ENCODE data around the gene ERG.

GRCh38 chr21:38544661-38545060 lies 46.4 kb upstream of the ERG start:
- TF ChIP-seq CTCF (IDR thresholded peaks at IDR 0.05) (no peak), POLR2A (IDR thresholded peaks at IDR 0.05) (no peak)

All from heart left ventricle (tissue), 13 donors.